Small intestine (tissue), 7 donors: ENCODE measurements around the gene STUM. TPM values are rescaled to one million over a fixed set of nuclear protein-coding genes. Genes with fewer than 3 reads are reported as not detected.

Experiments
- DNase-seq, 2 donors: peaks; one replicate each; pipeline versions ENCODE4 v3.0.0 to v3.0.0-alpha.2; 2013
- FAIRE-seq: peaks from 2 replicates; lab custom pipeline; 2012; peaks lifted over from hg19 to GRCh38; lab: Jason Lieb, UNC
- H3K27ac ChIP-seq, 3 donors: one replicate each; pipeline ENCODE4 v1.5.1; 2013; ENCODE audit warnings: low read length in 2 of 3, mild to moderate bottlenecking in 2 of 3, control low read depth in 1 of 3, inconsistent platforms in 1 of 3, low read depth in 1 of 3, moderate library complexity in 1 of 3
- H3K27me3 ChIP-seq, 3 donors: one replicate each; pipeline ENCODE4 v1.6.1; 2013; ENCODE audit warnings: low read length in 3 of 3, inconsistent platforms in 1 of 3; ENCODE audit not compliant: control insufficient read depth in 3 of 3, insufficient read depth in 3 of 3
- H3K36me3 ChIP-seq, 3 donors: one replicate each; pipeline ENCODE4 v1.6.1; 2013; ENCODE audit warnings: low read length in 3 of 3, inconsistent platforms in 1 of 3, low read depth in 1 of 3, mild to moderate bottlenecking in 1 of 3, moderate library complexity in 1 of 3; ENCODE audit not compliant: control insufficient read depth in 3 of 3, insufficient read depth in 2 of 3
- H3K4me1 ChIP-seq, 3 donors: one replicate each; pipeline ENCODE4 v1.6.1; 2013; ENCODE audit warnings: low read length in 2 of 3, inconsistent platforms in 1 of 3, low read depth in 1 of 3, mild to moderate bottlenecking in 1 of 3, moderate library complexity in 1 of 3; ENCODE audit not compliant: control insufficient read depth in 3 of 3, insufficient read depth in 2 of 3
- H3K4me3 ChIP-seq, 3 donors: one replicate each; pipeline ENCODE4 v1.5.1; 2013; ENCODE audit warnings: low read length in 3 of 3, control low read depth in 1 of 3, inconsistent platforms in 1 of 3, low read depth in 1 of 3, mild to moderate bottlenecking in 1 of 3, moderate library complexity in 1 of 3
- H3K9me3 ChIP-seq, 2 donors: one replicate each; pipeline ENCODE4 v1.6.1; 2013; ENCODE audit warnings: low read depth in 1 of 2, low read length in 1 of 2; ENCODE audit not compliant: control insufficient read depth in 2 of 2, insufficient read depth in 1 of 2
- WGBS, 3 donors: extraction: QIAGEN DNeasy Blood & Tissue Kit; methylation state at CpG; one replicate each; pipeline ENCODE4 v1.1.7; 2013; 5-methylcytosine and 5-hydroxymethylcytosine counted together
- polyA plus RNA-seq, 4 donors: library from polyadenylated mRNA; stranded (reverse) in 3 of 4; unstranded in 1 of 4; fragments of 200-250 nt in 3 of 4; fragments of 120-200 nt in 1 of 4; gene quantifications; one replicate each; pipeline versions ENCODE4 v1.2.1 to v1.2.3, GENCODE V29; 2013
- donor health status: healthy with polysubstance abuse.
- donor health status: control.
- donor health status: control.
- donor health status: Bipolar disorder and iron deficiency.
- donor health status: healthy.

STUM gene
- polyA plus RNA-seq, 4 donors, result under 0.01 to 9.6 (median 0.55) TPM

DNA sequence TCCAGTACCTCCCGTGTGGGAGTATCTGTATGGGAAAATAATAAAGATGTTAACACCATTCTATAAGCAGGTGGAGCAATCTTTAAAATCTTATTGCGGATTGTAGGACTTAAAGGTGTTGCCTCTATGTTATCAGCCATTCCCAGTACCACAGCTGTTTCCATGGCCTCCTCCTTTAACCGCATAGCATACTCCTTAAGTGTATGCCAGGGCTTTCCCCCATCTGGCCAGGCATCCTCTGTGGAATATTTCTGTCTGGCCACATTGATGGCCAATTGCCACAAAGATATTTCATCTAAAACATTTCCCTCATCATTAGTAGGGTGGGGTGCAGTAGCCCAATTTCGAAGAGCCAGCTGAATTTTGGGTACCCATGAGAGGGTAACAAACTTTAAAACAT is 7.3 kb upstream of the STUM start:
- WGBS, 3 donors, result 77 to 92% (median 88%) methylated on average over 4 of the region's 4 CpGs
- peaks cover 0 to 2% (median 0%) of the 10 kb centered on the region in 3 donors for H3K27me3 ChIP-seq
- H3K27ac ChIP-seq, result no peak overlapping the region
- no peak overlapping the region for H3K4me3 ChIP-seq
- no peak for FAIRE-seq
- no peaks in the 10 kb centered on the region for H3K36me3 ChIP-seq
- no peak for DNase-seq
- peaks cover 0 to 18% (median 3%) of the 10 kb centered on the region in 3 donors for H3K4me1 ChIP-seq
- H3K9me3 ChIP-seq, result no peaks in the 10 kb centered on the region

DNA sequence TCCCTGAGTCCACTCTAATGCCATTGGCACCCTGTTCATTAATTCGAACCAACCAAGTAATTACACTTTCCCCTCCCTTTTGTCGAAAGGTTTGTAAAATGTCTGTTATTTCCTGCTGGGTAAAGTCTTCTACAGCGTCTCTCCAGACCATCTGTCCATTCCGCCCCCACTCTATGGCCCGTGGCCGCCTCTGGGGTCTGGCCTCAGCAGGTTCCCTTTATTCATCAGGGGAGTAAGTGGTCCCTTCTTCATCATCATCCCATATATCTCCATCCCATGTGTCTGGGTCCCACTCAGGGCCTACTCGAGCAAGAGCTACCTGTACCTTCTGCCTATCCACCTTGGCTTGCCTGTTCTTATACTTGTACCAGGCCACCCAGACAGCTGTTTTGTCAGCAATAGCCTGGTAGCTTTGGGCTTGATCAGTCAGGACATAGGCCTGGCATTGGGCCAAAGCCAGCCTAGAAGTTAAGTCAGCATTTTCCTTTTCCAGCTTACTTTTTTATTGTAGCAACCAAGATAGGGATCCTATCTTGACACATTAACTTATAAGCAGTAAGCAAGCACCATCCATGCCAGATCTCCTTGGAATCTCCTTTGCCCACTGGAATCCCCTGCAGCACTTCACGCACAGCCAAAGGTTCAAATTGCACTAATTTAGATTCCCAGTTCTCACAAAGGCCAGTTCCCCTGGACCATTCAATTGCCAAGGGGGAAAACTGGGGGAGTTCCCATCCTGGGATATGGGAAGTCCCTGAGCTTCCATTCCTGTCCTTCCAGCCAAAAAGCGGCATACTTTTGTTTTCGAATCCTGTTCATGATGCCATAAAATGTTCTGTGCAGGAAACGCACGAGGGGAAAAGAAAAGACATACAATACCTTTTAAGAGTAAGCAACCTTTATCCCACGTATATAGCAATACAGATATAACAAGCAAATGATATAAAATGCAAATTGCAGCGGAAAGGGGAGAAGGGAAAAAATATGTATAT is 6.6 kb upstream of the STUM start:
- H3K27ac ChIP-seq, result no peak overlapping the region
- DNase-seq (peak; percentile 68 to 81), FAIRE-seq (no peak)
- H3K9me3 ChIP-seq, result no peaks in the 10 kb centered on the region
- no peaks in the 10 kb centered on the region for H3K36me3 ChIP-seq
- 38 to 64% (median 48%) methylated on average over 14 of the region's 14 CpGs for WGBS, 3 donors
- no peak overlapping the region for H3K4me3 ChIP-seq
- H3K27me3 ChIP-seq, result peaks cover 0 to 2% (median 0%) of the 10 kb centered on the region in 3 donors
- H3K4me1 ChIP-seq, result peaks cover 0 to 18% (median 3%) of the 10 kb centered on the region in 3 donors

DNA sequence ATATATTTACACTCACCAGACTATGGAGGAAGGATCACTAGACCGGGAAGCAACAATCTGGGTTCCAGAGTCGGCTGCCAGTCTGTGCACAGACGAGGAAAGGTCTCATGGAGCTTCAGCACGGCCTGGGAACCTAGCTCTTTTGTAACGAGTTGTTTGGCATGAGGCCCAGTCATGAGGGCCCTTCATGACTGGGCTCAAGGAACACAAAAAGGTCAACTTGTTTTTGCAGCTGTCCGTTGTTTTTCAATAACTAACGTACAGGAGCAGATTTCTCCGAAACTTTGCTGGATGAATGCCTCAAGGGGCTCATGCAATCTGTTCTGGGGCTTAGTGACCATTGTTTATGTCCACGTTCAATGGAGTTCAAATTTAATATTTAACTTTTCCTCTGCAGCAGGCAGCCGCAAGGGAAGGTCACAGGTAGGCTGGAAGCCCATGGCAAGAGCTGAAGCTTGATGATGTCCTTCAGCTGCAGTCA is 5.9 kb upstream of the STUM start:
- no peak overlapping the region for H3K4me3 ChIP-seq

DNA sequence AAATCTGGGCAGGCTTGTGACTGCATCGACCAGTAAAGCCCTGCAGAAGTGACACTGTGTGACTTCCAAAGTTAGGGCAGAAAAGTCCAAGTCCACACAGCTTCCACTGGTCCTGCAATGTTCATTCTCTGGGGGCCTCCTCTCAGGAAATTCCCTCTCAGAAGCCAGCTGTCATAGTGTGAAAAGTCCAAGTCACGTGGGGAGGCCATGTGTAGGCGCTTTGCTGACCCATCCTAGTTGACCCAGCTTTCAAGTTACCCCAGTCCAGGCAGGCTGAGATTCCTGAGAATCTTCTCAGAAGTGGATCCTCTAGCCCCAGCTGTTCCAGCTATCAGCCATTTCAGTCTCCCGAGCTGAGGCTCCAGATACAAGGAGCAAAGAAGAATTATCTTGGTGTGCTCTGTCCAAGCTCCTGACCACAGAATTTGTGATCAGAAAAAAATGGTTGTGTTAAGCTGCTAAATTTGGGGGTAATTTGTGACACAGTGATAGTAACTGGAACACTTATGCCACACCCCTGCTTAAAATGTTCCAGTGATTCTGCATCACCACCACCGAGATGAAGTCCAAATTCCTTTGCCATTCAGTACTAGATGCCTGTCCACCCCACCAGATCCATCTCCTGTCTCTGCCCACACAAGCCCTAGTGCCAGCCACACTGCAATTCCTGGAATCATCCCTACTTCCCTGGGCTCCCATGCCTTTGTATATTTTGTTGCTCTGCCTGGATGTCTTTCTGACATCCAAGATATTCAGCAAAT is 2.5 kb upstream of the STUM start:
- peak in 1 of 2 donors; percentile 23 for DNase-seq
- H3K9me3 ChIP-seq, result no peaks in the 10 kb centered on the region
- no peak for FAIRE-seq
- H3K4me3 ChIP-seq, result no peak overlapping the region
- no peaks in the 10 kb centered on the region for H3K36me3 ChIP-seq
- 58 to 63% (median 59%) methylated on average over 5 of the region's 5 CpGs for WGBS, 3 donors
- peaks cover 2 to 30% (median 11%) of the 10 kb centered on the region in 3 donors for H3K4me1 ChIP-seq
- peaks cover 0 to 18% (median 4%) of the 10 kb centered on the region in 3 donors for H3K27me3 ChIP-seq
- H3K27ac ChIP-seq, result peak overlapping the region in 1 of 3 donors; percentile 3

More for the DNA sequence above, 5.9 kb upstream of the STUM start:
- FAIRE-seq (no peak), DNase-seq (peak in 1 of 2 donors; percentile 55)
- peak overlapping the region in 1 of 3 donors; percentile 48 for H3K27ac ChIP-seq
- WGBS, 3 donors, result 15 to 42% (median 25%) methylated on average over 10 of the region's 10 CpGs
- H3K4me1 ChIP-seq, result peaks cover 0 to 12% (median 3%) of the 10 kb centered on the region in 3 donors
- H3K27me3 ChIP-seq, result peaks cover 0 to 2% (median 0%) of the 10 kb centered on the region in 3 donors
- H3K9me3 ChIP-seq, result no peaks in the 10 kb centered on the region
- no peaks in the 10 kb centered on the region for H3K36me3 ChIP-seq

DNA sequence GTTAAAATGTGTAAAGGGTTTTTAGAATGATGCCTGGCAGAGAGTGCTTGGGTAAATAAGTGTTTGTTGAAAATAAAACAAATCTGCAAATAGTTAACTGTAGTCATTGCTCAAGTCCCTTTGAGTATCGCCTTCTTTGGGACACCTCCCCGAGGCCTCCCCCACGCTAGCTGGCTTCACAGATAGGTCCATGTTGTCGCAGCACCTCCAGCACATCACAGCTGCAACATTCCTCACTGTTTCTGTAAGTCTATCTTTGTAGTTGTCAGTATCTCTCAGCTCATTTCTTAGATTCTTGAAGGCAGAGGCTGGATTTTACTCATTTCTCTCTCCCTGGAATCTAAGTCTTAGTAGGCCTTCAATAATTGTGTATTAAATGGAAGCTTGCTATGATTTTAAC is 1.6 kb upstream of the STUM start:
- no peak overlapping the region for H3K4me3 ChIP-seq
- WGBS, 3 donors, result 86 to 94% (median 87%) methylated on average over 4 of the region's 4 CpGs
- no peak overlapping the region for H3K27ac ChIP-seq
- peaks cover 2 to 31% (median 8%) of the 10 kb centered on the region in 3 donors for H3K4me1 ChIP-seq
- H3K36me3 ChIP-seq, result no peaks in the 10 kb centered on the region
- FAIRE-seq (no peak), DNase-seq (no peak)
- no peaks in the 10 kb centered on the region for H3K9me3 ChIP-seq
- peaks cover 0 to 18% (median 4%) of the 10 kb centered on the region in 3 donors for H3K27me3 ChIP-seq

DNA sequence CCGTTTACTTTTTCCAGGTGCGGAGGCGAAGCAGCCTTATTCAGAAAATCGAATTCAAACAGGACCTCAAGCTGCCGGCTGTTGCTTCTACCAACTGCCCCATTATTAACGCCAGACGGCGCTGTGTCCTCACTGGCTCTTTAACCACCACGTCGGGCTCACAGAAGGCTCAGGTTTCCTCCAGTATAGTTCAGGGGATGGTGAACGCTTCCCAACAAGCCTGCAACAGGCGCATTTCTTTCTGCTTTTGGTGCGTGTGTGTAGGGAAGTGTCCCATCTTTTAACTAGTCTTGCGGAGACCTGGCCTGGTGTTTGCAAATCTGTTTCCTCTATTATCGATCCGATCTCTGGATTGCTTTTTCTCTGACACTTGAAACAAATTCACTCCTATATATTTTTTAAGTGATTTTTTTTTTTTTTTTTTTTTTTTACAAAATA is 791 bp upstream of the STUM start:
- Histone ChIP-seq H3K36me3 (no peaks in the 10 kb centered on the region), H3K4me1 (peaks cover 2 to 28% (median 8%) of the 10 kb centered on the region in 3 donors), H3K27ac (no peak overlapping the region), H3K27me3 (peaks cover 0 to 18% (median 4%) of the 10 kb centered on the region in 3 donors), H3K4me3 (no peak overlapping the region), H3K9me3 (no peaks in the 10 kb centered on the region)
- FAIRE-seq, result no peak
- WGBS, 3 donors, result 1 to 4% (median 2%) methylated on average over 16 of the region's 16 CpGs
- peak; percentile 90 for DNase-seq

DNA sequence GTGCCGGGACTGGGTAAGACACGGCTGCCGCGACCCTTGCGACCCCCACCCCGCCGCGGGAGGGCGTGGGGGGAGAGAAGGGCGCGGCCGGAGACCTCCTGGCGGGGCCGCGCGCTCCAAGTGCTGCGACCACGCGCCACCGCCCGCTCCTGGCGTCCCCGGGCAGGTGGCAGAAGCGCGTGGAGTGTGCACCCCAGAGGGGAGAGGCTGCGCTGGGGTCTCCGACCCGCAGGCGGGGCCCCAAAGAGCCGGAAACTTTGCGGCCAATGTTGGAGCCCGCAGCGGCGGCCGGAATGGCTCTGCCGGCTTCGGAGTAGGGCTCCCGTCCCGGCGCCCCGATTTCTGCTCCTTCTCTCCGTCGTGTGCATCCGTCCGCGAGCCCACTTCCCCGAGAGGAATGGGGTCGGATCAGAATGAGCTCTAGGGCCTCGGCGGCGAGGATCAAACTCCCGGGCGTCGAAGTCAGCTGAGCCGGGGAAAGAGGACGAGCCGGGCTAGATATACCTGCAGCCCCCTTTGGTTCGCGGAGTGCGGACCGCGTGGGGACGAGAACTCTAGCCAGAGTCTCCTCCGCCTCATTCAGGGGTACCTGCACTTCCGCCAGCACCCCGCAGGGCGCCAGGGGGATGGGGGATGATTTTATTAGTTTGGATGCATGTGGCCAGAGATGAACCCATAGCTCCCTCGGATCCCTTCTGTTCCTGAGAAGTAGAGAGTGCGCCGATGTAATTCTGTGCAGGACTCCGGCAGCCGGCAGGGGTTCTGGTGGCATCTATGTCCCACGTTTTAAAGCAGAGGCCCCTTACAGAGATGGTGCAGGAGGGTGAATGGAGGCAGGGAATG is 751 bp downstream of the STUM start:
- DNase-seq, result peak in 1 of 2 donors; percentile 31
- H3K4me1 ChIP-seq, result peaks cover 2 to 28% (median 8%) of the 10 kb centered on the region in 3 donors
- H3K36me3 ChIP-seq, result no peaks in the 10 kb centered on the region
- H3K4me3 ChIP-seq, result peak overlapping the region; percentile 32 to 59 (median 40)
- H3K27me3 ChIP-seq, result peaks cover 0 to 18% (median 4%) of the 10 kb centered on the region in 3 donors
- H3K9me3 ChIP-seq, result no peaks in the 10 kb centered on the region
- WGBS, 3 donors, result 0 to 1% (median 1%) methylated on average over 50 to 73 of the region's 73 CpGs
- FAIRE-seq, result no peak
- peak overlapping the region in 1 of 3 donors; percentile 60 for H3K27ac ChIP-seq
